GM19238 (cell line): ENCODE measurements around the gene JAK1.

ENCODE experiments used
- DNase-seq: peaks from one replicate; pipeline ENCODE4 v3.0.0; 2011; ENCODE audit warnings: low spot score; ENCODE audit not compliant: insufficient read length

JAK1 gene

DNA sequence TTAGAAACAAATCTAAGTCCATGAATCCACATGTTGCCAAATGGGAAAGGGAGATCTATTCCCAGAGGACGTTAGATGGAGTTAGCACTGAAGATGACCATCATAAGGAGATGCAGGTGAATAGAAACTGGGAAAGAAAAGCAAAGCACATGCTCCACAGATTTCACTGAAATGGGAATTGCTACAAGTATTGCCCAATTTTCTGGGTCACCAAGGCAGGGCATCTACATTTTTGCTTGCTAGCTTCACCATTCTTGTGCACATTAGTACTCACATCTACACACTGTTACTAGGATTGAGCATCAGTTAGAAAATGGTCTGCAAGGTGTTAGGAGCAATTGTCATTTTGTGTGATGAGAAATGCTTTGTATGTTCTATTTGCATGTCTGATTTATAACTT, 99.1 kb downstream of the JAK1 start:
- no peak for DNase-seq

DNA sequence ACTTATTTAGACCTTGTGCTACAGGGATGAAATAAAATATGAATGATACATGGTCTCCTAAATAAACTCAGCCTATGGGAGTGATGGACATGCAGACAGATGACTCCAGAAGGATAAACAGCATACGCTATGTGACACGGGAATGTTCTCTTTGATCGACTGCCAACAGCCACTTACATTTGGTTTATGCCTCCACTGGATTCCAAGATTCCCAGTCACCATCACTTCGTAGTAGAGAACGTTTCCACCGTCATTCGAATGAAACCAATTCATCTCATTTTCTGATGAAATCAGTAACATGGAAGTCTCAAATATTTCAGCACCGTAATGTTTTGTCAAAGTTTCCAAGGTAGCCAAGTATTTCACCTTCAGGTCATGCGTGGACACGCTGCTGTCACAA, 99.7 kb downstream of the JAK1 start:
- DNase-seq: no peak

DNA sequence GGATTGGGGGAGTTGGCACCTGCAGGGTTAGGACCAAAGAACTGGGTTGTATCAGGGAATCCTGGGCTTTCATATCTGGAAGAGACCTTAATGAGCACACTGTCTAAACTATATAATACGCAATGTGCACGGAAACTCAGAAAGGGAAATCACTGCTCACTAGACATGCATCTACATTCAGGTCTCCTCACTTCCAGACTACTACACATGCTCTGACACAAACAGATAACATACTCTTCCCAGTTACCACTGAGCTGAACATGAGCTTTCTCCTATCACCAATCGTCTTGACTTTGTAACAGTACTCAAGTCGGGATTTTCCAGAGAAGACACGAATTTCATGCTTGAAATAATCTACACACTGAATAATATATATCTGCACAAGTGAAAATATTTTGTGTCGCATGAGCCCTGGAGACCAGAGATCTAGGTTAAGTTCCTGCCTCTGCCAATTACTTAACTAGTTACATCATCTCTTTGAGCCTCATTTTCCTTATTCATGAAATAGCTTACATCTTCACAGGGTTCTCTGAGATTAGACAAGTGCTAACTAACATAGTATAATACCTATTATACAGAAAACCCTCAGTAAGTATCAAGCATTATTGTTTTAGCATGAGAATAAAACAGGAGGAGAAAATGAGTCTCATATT, 101.1 kb downstream of the JAK1 start:
- DNase-seq: no peak

DNA sequence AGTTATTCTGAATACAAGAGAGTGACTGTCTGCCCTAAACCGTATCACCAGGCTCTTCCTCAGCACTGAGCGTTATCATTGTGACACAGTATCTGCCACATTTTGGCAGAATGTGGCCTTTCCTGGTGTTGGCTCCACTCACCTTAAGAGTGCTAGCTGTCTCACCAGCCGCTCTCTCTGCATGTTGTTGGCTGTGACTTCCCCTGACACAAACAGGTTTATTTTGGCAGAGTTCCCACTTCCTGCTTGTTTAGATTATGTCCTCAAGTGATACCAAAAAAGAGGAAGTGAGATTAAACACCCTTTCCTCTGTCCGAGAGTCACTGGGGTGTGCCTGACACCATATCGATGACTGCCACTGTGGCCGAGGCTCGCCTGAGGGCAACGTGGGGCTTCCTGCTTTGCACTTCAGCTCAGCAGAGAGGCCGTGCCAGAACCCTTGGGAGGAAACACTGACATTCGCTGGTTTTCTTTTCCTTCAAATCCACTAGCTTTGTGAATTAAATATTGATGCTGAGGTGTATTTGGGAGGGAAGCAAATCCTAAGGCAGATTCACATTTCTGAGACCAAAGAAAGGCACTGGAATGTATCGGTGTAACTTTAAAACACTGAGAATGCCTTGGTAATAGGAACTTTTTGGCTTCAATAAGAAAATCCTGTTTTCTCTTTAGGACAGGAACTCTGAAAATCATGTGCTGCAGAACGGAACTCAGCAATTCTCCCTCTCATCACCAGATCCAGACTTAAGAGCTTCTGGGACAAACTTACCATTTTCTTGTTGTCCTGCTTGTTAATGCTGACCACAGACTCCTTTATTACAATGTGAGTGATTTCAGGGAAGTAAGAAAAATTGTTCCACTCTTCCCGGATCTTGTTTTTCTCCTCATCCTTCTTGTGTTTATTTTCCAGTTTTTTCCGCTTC, 102.1 kb downstream of the JAK1 start:
- peak; percentile 64 for DNase-seq

DNA sequence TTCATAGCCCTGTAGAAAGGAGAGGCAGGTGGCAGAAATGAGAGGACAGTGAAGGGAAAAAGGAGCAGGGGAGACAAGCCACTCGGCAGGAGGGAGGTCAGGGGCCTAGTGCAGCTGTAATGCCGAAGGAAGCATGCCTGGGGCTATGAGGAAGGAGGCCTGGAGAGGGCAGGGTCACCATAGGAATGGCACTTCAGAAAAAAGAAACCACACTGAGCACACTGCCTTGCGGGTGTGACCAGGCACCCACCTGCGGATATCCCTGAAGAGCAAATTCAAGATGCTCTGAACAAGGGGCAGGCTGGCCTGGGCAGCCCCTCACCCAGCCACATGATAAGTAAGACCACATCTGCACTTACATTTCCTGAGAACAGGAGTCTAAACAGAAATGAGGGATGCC, 104.7 kb downstream of the JAK1 start:
- DNase-seq: no peak

DNA sequence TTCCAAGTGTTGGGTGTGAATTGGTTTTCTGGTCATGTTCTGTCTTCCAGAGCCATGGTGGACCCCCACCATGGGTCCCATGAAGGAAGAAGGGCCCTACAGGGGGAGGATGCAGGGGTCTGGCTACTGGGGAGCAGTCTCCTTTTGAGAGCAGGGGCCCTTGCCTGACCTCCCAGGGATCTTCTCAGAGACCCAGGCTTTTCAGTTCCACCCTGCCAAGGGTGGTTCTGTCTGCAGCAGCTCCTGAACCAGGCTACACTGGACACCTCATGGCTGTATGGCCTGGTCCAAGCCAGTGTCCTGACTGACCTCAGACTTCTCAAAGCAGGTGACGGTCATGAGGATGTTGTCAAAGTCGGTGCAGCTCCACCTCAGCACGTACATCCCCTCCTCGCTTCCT, 109.0 kb downstream of the JAK1 start:
- no peak for DNase-seq

DNA sequence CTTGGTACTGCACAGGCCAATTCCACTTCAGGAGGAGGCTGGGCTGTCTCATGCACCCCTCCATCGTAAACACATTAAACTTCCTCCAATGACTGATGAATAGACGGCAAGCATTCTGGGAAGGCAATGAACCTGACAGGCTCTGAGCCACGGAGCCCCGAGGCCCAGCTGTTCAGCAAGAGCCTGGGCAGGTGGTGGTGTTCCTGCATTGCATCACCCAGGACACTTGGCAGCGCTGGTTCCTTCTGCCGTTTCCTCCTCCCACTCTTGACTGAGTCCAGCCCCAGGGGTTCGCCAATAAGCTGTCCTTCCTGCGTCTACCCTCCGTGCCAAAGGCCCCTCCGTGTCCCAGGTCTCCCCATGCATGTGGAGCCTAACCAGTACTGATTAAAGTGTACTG, 109.8 kb downstream of the JAK1 start:
- DNase-seq: no peak

DNA sequence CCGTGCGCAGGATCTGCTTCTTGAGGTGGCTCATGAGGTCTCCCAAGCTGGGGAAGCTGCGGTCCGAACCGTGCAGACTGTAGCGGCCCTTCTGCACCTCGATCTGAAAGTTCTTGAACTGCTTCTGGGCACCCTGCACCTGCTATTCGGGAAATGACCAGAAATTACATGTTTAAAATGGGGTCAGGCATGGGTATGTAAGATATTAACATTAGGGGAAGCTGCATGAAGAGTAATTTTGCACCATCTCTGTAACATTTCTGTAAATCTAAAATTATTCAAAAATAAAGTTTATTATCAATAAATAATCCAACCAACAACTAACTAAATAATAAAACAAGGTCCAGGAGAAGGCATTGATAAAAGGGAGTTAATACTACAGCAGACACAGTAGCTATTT, 110.8 kb downstream of the JAK1 start:
- DNase-seq: no peak

DNA sequence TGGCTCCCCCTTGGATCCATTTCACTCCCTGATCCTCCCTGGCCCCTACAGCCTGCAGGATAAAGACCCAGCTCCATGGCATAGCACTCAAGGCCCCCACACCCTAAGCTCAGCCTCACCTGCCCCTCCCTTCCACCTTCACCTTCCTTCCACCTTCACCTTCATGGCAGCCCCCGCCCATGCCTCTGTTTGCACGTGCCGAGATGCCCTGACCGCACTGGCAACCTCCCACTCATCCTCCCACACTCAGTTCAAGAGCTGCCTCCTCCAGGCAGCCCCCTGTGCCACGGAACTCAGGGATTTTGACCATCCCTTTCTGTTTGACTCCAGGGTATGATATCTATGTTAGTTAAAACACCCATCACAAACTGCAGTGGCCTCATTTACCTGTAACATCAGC, 111.7 kb downstream of the JAK1 start:
- DNase-seq: no peak

DNA sequence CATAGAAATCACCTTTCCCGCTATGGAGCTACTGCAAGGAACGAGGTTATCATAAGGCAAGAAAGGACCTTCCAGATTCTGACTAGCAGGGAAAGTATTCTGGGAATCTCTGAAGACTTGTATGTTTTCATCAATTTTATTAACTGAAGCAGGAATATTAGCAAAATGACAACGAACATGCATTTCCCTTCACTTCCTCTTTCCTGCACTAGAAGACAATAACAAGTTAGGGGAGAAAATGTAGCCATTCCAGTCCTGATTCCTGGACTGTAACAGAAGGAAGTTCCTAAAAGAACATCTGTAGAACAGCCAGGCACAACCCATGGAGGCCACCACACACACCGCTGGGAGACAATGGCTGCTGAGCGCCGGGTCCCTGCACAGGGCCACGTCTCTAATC, 114.7 kb downstream of the JAK1 start:
- DNase-seq: no peak

DNA sequence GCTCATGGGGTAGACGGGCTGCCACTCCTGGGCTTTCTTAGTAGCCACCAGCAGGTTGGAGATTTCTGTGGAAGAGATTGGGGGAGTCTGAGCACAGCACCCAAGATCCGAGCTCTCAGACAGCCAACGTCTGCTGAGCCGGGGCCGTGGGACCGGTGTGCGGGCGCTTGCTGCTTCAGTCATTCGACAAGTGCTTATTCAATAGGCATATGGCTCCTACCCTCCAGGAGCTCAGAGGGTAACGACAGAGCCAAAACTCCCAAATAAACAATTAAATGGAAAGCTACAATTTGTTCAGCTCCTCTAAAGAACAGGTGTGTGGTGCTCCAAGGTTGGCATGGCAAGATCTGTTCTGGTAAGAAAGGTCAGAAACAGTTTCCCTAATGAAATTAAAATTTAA, 115.5 kb downstream of the JAK1 start:
- no peak for DNase-seq

DNA sequence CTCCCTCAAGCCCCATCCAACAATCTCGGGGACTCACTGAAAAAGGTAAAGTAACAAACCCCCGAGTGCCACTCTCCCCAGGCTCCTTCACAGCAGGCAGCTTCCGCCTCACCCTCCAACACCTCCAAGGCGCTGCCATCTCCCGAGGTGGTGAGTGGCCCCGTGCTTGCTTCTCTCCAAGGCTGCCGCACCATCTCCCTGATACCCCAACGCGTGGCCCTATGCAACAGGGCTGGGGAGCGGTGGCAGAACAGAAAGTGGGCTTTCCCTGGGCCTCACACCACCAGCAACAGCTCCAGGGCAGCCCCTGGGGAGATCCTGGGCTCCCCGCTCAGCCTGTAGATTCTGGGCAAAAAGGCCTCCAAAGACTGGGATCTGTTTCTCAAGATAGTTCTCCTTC, 116.4 kb downstream of the JAK1 start:
- no peak for DNase-seq

DNA sequence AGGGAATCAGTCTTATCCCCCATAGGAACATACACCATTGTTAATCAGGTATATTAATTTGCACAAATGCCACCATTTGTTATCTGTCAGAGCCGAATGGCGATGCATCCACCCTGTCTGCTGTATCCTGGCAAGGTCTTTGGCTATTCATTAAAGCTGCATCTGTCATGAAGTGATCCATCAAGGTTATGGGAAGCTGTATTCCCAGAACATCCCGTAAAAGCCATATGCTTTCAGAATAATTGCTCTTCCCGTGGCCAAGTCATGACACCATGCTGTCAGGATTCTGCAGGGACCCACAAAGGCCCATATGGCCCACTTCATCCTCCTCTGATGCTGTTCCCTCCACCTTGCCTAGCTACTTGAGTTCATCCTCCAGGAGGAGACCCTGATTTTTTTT, 117.5 kb downstream of the JAK1 start:
- no peak for DNase-seq

DNA sequence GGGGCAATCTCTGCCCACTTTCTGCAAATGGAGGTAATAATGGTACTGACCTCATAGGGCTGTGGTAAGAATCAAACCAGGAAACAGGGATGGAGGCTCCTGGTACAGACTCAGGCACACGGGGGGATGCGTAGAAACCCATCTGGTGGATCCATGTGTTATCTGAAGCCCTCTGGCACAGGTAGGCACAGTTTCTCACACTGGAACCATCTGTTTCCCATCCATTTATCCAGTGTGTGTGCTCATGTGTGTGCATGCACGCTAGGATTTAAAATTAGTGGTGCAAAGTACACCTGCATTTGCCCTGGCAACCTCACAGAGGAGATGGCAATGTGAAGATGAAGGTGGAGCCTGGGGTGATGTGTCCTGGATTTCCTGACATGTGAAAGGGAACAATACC, 118.2 kb downstream of the JAK1 start:
- DNase-seq: no peak

DNA sequence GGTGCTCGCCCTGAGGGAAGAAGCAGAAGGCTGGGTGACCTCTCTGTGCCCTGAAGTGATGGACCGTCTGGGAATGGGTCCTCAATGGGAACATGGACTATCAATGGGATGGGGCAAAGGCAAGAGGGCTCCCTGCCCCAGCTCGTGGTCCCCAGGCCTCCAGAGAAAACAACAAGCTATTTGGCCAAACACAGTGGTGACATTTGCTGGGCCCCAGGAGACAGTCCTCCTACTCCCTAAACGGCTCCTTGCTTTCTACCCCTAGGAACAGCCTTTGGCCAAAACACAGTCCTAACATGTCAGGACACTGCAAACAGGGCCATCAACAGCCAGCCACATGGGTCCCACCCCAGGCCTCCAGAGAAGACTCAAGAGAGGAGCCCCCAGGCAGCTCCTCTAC, 118.7 kb downstream of the JAK1 start:
- no peak for DNase-seq

DNA sequence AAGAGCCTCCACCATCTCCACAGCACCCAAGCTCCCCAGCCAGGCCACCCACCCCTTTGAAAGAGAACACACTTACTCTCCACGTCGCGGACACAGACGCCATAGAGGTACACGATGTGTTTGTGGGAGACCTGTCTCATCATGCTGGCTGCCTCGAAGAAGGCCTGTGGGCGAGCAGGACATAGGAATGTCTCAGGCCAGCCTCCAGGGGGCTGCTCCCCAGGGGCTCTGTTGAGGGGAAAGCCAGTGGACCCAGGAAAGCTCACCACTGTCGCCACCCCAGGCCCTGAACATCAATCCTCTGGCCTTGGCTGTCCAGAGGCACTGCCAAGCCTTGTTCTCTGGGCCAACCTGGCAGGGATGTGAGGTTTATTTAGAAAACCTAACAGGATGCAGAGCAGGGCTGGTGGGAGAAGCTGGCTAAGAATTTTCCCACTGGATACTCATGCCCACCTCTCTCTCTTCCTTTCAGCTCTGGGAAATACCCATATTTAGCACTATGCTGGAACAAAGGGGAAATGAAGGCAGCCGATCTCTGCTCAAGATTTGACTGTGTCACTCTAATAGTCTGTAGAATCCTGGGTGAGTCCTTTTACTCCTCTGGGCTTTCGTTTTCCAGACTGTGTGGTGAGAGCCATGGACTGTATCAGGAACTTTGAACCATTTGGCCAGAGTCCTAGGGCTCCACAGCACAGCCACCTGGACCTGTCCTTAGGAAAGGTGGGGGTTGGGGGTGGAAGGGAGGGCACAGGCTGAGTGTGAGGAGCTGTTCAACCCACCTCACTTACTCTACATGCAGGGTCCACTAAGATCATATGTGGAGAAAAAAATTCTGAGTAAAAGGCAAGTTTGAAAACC, 119.5 kb downstream of the JAK1 start:
- no peak for DNase-seq

DNA sequence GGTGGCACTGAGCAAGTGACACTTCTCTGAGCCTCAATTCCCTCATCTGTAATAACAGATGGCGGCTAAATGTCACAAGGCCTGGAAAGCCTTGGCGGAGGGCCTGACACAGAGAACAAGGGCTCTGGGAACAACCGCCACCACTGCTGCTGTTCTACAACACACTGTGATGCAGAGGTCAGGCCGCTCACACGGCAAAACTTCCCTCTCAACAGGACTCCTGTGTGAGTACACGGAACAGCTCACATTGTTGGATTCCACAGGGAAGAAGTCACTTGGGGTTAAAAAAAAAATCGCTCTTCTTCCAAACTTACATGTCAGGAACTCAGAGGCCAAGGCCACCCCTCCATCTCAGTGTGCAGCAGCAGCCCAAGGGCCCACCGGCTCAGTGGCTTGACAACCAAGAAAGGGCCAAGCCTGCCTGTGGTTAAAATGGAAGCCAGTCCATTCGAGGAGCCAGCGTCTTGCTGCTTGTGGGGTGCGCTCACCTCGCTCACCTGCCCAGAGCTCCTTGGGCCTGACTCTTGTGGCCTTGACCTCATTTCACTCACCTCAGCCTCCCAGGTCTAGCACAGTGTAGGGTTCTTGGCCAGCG, 120.4 kb downstream of the JAK1 start:
- no peak for DNase-seq

DNA sequence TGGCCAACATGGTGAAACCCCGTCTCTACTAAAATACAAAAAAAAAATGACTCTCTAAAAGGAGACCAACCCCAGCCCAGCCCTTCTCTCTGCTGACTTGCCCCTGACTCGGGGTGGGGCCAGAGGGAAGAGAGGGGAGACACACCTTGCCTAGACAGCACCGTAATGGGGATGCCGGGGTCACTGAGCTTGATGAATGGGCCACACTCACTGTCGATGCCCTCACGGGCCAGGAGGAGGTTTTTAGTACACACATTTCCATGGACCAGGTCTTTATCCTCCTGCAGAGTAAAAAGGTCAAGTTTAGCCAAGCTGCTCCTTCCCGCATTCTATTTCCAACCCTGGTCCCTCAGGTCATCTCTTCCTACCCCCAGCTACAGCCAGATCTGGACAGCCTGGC, 121.7 kb downstream of the JAK1 start:
- DNase-seq: no peak

DNA sequence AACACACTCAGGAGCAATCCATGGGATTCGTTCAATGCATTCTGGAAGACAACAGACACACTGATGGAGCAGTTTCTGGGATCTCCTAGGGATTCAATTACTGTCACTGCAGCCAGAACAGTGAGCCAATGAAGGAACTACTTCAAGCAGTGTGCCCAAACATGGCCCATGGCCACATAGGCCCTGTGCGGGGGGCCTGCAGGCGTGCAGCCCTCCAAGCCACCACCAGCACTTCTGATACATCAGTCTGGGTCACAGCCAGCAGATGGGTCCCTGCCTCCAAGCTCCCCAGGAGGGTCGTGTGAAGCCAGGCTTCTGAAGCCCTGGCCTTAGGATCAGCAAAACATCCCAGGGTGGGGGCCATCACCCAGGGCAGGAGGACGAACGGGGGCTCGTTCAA, 122.2 kb downstream of the JAK1 start:
- no peak for DNase-seq

DNA sequence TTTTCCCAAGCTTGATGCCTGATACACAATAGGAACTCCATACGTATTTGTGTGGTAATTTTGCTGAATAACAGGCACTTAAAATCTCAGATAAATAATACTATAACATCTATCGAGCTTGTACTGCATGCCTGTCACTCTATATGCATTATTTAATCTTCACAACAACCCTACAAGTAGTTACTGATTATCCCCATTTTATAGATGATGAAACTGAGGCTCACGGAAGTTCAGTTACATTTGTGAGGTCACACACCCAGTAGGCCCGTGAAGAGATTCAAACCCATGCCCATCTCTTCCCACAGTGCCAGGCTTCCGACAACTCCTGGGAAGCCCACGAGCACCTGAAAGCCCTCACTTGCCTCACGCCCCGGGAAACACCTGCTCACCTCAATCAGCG, 122.7 kb downstream of the JAK1 start:
- DNase-seq: no peak

DNA sequence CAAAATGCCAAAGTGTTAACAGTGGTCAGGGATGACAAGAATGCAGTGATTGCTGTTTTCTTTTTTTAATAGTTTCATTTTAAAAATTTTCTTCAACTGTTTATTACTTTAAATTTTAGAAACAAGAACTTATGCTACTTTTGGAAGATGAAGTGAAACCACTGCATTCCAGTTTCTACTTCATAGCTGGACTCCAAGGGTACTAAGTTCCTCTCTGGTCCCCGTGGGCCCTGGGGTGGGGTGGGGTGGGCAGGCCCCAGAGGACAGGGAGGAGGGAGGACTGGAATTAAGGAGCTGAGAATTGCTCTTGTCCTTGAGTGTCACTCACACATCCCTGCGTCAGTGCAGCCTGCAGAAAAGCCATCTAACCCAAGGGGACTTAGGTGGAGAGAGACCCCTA, 124.1 kb downstream of the JAK1 start:
- no peak for DNase-seq
